GM19328 (cell line): Measurements from ENCODE around the gene YARS1.
"Not testable (repeated sequence)": the region's sequence is repeated elsewhere in the genome, so short reads cannot be mapped to it uniquely, and the experiment has no call there.

Source experiments
- ATAC-seq: cut with Tn5 transposase; IDR thresholded peaks from one replicate; pipeline ENCODE4 v1.9.1; 2021; ENCODE audit warnings: mild to moderate bottlenecking, moderate library complexity; ENCODE audit not compliant: unreplicated experiment

Gene YARS1

DNA sequence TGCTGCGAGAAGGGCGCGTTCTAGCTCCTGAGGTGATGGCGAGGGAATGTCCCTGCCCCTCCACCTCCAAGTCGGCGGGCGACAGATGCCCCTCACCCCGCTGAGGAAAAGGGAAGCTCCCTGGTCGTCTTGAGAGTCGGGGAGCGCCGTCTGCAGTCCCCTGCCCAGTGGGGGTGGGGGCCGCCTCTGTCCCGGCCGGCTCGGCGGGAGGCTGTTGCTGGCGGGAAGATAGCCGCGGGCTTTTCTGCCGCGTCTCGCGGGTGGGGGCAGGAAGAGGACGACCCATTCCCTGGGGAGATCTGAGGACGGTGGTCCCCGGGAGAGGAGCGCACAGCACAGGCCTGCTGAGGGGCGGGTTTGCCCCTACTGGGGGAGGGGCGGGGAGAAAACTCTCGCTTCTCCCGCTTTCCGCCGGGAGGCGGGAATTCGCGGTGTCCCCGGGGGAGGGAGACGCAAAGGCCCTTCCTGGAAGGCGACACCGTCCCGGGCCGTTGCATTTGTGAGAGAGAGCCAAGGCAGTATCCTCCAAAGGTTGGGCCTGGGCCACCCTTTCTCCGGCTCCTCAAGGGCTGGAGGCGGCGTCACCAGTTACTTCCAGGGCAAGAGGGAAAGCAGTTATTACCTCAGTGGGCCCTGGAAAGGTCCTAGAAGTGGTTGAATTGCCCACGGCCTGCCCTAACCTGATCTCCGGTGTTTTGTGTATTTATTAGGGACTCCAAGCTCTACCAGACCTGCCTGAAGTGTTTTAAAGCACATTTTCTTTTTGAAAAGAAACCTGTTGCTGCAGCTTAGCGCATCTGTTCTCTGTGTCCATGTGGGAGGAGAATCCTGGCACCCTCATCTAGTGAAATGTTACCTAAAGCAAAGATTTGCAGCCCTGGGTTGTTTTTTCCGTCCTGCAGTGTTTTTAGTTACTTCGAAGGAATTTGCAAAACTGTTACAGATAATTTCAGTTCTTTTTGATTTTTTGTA is 943 bp upstream of the YARS1 start:
- ATAC-seq = no peak

- ATAC-seq = peak; percentile 3
These were observed 441 bp downstream of the YARS1 start for GRCh38 chr1:32816676-32817158.

DNA sequence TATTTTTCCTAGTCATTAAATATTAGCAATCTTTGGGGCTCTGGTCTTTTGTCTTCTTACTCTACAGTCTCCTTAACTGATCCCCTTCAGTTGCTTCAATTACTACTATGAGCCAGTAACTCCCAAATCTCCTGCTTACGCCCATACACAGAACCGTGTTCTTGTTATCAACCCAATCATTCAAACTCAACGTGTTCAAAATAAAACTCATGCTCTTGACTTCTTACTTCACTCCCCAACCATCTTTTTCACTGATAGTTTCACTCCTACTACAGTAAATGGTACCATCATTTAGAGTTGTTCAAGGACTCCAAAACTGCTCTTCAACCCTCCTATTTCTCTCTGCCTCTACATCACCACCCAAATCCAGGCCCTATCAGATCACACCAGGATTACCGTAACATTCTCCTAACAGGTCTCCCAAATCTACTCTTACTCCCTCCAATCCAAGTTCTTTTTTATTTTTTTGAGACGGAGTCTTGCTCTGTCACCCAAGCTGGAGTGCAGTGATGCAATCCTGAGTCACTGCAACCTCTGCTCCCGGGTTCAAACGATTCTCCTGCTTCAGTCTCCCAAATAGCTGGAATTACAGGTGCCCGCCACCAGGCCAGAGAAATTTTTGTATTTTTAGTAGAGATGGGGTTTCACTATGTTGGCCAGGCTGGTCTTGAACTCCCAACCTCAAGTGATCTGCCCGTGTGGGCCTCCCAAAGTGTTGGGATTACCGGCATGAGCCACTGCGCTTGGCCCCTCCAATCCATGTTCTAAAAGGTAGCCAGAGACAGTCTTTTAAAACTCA is 3.0 kb downstream of the YARS1 start:
- ATAC-seq = no peak

GRCh38 chr1:32811917-32812316 is 5.2 kb downstream of the YARS1 start:
- no peak for ATAC-seq

GRCh38 chr1:32811265-32811664 is 5.9 kb downstream of the YARS1 start:
- no peak for ATAC-seq

DNA sequence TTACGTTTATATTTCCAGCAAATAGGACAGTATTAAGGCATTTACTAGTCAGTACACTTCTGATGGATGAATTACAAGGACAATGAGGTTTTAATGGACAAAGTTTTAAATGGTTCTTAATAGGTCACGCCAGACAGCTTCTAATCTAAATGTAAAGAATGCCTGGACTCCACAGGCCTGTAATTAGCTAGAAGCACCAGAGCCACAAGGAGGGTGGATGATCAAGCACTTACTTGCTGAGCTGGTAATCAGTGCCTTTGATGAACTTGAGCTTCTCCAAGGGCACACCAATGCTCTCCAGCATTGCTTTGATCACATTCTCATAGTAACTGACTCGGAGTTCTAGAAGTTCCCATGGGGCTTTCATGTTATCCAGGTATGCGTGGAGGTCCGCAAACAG is 6.8 kb downstream of the YARS1 start:
- no peak for ATAC-seq

GRCh38 chr1:32808580-32808979 is 8.6 kb downstream of the YARS1 start:
- no peak for ATAC-seq

GRCh38 chr1:32806910-32807523 is 10.1 kb downstream of the YARS1 start:
- no peak for ATAC-seq

DNA sequence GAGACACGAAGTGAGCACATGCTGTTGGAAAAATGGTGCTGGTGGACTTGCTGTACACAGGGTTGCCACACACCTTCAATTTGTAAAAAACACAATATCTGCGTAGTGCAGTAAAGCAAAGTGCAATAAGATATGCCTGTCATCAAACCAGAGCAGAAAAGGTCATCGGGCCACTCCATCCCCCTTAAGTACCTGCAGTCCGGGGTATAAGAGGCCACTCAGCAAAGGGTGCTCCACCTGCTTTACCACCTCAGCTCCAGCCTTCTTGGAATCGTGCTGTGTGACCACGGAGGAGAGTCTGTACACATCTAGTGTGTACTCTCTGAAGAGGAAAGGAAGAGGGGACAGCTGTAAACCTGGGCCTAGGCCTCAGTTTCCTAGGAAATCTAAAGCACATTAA is 10.9 kb downstream of the YARS1 start:
- no peak for ATAC-seq

- ATAC-seq = not testable (repeated sequence)
These were observed 12.7 kb downstream of the YARS1 start for GRCh38 chr1:32804460-32804859.

DNA sequence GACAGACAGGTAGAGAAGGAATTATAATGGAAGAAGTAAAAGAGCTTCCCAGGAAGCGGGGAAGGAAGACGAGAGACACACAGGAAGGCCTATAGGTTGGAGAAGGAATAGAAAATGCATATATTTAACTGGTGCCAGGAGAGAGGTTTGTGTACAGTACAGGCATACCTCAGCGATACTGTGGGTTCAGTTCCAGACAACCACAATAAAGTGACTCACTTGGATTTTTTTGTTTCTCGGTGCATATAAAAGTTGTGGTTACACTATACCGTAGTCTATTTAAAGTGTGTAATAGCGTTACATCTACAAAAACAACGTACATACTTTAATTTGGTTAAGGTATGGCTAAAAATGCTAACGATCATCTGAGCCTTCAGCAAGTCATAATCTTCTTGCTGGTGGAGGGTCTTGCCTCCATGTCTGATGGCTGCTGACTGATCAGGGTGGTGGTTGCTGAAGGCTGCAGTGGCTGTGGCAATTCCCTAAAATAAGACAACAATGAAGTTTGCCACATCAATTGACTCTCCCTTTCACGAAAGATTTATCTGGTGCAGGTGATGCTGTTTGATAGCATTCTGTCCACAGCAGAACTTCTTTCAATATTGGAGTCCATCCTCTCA is 16.0 kb downstream of the YARS1 start:
- ATAC-seq = no peak

- ATAC-seq = no peak
These were observed 18.3 kb downstream of the YARS1 start for GRCh38 chr1:32798679-32799416.

GRCh38 chr1:32798191-32798590 is 19.0 kb downstream of the YARS1 start:
- no peak for ATAC-seq

DNA sequence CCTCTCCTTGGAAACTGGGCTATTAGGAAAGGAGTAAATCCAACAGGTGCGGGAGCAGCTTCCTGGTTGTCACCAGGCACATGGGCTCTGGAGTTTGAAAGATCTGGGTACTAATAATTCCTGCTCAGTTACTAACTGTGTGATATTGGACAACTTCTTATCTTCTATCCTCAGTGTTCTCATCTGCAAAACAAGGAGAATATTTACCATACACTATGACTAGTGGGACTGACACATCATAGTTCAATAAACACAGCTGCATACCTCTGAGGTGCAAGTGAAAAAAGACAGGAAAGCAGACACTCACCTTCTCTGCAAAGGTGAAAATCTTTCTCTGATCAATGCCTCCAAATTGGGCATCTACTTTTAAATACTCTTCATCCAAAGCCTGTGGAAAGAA is 19.7 kb downstream of the YARS1 start:
- ATAC-seq = no peak

- ATAC-seq = not testable (repeated sequence)
These were observed 21.4 kb downstream of the YARS1 start for GRCh38 chr1:32795763-32796162.

- ATAC-seq = no peak
These were observed 25.3 kb downstream of the YARS1 start for GRCh38 chr1:32791881-32792280.

DNA sequence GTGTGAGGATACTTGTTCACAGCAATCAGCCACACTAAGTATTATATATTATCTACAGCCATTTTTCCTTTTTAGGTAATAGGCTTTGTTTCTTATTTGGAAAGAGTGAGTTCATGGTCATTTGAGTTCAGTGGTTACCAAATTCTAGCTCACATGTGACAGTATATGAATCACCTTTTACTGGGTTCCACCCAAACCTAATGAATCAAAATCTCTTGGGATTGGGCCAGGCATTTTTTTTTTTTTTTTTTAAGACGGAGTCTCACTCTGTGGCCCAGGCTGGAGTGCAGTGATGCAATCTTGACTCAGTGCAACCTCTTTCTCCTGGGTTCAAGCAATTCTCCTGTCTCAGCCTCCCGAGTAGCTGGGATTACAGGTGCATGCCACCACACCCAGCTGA is 27.8 kb downstream of the YARS1 start:
- not testable (repeated sequence) for ATAC-seq

GRCh38 chr1:32786856-32787255 is 30.3 kb downstream of the YARS1 start:
- ATAC-seq = no peak

GRCh38 chr1:32784817-32785216 is 32.3 kb downstream of the YARS1 start:
- ATAC-seq = no peak

DNA sequence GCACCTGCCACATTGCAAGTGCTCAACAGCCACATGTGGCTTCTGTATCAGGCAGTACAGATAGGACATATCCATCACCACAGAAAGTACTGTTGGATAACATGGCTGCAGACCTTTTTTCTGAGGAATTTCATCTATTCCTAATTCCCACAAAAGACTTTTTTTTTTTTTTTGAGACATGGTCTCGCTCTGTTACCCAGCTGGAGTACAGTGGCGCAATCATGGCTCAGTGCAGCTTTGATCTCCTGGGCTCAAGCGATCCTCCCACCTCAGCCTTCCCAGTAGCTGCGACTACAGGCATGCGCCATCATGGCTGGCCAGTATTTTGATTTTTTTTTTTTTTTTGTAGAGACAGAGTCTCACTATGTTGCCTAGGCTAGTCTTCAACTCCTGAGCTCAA is 33.3 kb downstream of the YARS1 start:
- no peak for ATAC-seq
